GM19099 (cell line): ENCODE data around the gene MAPK12.

Experiments used
- POLR2A ChIP-seq: IDR thresholded peaks from 3 replicates; pipeline ENCODE4 v1.6.1; 2011; ENCODE audit warnings: low read depth; ENCODE audit not compliant: insufficient read length; ENCODE audit errors: extremely low read depth

Gene MAPK12

DNA sequence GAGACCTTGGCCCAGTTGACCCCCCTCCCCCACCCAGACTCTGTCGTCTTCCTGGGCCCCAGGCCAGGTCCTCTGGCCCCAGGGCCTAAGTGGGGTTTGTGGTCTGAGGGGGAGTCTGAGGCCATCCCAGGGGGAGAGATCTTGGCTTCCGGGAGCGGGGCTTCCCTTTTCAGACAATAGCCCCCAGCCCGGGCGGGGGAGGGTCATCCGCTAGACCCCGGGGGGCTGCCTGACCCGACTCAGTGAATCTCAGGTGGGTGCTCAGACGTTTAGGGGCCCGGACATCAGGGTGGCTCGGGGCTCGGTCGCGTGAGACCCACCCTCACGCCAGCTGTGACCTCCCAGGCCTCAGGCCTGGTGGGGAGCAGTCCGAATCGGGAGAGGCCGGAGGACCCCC lies 8.1 kb upstream of the MAPK12 start:
- no peak for TF ChIP-seq POLR2A

DNA sequence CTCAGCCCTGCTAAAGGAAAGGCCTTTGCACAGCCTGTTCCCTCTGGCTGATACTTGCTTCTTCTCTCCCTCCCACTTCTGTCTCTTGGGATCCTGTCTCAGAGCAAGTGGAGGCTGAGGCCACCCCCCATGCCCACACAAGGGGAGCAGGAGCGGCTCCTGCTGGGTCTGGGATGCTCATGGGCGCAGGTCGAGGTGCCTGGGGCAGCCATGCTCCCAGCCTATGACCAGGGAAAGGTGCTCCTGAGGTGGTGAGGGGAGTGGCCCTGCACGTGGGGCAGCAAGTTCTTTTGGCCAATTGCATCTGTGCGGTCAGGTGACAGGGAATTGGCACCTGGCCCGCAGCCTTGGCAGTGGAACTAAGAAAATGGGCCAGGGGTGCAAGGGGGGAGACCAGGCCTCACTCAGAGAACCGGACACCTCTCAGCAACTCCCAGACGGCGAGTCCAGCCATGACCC lies 7.2 kb upstream of the MAPK12 start:
- no peak for TF ChIP-seq POLR2A

DNA sequence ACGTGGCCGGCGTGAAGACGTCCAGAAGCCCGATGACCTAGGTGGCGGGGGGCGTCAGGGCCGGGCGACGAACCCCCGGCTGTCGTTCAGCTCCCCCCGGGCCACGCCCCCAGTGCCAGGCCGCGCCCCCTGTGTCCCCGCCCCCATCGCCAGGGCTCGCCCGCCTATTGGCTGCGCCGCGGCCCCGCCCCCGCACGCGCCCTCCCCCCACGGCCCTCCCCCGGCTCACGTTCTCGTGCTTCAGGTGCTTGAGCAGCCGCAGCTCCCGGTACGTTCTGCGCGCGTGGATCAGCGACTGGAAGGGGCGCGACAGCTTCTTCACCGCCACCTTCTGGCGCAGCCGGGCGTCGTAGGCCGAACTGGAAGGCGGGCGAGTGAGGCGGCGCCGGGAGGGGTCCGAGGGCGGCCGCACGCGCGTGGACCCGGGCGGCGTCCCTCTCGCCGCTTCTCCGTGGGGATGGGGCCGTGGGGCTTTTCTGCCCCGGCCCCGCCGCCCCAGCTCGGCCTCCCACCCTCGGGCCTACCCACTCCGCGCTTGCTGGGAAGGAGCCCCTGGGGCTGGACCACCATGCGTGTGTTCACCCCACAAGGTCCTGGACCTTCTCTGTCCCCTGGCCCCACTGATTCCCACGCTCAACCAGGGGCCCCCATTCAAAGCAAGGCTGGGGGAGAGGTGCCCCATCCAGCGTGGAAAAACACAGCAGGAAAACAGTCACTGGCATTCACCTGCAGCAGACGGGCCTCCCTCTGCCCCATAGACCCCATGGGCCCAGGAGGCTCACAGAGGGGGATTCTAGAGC lies 6.3 kb upstream of the MAPK12 start:
- TF ChIP-seq POLR2A: no peak

DNA sequence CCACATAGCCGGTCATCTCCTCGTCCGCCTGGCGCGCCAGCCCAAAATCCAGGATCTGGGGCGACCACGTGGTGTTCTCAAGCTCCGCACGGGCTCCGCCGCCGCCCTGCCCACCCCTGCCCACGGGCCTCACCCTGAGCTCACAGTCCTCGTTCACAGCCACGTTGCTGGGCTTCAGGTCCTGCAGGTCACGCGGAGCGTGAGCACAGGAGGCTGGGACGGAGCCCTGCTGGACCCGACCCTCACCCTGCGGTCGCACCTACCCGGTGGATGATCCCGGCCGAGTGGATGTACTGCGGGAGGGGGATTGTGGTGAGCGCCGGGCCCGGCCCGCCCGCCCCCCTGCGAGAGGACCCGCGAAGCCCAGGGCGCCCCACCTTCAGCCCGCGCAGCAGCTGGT lies 5.5 kb upstream of the MAPK12 start:
- TF ChIP-seq POLR2A: no peak

DNA sequence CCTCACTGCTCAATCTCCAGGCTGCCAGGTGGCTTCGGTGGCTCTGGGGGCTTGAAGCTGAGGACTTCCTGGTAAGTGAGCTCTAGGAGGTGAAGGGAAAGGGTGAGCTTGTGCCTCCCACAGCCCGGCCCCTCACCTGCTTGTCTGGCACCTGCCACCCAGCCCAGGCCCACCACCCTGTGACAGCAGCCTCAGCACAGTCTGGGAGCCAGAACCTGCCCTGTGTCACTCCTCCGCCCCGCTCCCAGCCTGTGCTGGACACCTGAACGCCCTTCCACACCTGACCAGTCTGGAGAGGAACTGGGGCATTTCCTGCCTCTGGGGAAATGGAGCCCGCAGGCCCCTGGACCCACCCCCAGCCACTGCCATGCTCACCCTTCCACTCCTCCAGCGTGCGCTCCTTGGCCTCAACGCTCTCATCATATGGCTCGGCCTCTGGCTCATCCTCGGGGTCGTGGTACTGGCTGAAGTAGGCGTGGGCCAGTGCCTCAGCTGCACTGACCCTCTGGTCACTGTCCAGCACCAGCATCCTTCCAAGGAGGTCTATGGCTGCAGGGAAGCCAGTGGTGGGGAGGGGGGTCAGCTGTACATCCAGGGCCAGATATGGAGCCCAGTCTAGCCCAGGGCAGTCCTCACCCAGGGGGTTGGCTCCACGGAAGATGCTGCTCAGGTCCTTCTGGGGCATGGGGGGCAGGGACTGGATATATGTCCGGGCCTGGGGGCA lies 3.6 kb upstream of the MAPK12 start:
- no peak for TF ChIP-seq POLR2A

DNA sequence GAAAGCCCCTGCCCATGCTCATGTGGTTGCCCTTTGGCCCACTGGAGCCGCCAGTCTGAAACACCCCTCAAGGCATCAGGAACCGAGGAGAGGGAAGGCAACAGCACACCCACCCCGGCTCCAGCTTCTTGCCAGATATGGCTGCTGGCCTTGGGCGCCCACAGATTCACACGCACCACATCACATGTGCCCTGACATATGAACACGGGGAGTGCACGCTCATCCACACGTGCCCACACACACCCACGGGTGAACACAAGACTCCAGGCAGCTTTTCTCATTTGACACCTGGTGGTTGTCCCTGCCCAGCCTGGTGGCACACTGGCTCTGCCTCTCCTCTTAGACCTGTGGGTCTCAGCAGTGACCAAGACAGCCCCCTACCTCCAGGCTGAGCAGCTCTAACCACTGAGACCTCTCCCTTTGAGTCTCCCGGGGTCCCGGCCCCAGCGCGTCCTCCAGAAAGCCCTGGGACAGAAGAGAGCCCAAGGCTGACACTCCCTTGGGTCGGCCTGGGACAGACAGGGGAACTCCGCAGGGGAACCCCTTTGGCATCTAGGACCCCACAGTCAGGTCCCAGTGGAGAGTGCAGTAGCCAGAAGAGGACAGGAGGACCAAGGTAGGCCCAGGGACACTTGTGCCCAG lies 2.7 kb upstream of the MAPK12 start:
- TF ChIP-seq POLR2A: no peak

DNA sequence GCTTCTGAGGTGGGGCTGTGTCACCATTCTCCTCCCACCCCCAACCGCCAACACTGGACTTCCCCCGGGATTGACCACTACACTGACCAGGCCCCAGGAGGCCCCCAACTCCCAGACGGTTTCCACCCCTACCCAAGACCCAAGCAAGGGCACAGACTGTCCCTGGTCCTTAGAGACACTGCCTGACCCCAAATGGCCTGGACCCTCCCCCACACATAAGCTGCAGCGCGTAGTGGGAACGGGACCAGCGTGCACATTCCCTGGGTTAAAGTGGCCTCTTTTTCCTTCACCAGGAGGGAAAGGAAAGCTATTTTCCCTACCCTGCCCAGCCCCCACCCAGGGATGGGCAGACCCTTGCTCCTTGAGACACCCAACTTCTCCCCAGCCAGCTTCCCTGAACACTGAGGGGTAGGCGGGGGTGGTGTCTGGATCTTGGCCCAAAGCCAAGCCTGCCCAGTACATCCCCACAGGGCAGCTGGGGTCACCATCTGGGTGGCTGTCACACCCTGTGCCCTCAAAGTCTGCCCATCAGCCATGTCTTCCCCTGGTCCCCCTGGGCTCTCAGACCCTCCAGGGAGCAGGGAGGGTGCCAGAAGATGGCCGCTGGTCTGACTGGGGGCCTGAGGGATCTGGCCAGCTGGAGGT lies 1.6 kb upstream of the MAPK12 start:
- TF ChIP-seq POLR2A: no peak

DNA sequence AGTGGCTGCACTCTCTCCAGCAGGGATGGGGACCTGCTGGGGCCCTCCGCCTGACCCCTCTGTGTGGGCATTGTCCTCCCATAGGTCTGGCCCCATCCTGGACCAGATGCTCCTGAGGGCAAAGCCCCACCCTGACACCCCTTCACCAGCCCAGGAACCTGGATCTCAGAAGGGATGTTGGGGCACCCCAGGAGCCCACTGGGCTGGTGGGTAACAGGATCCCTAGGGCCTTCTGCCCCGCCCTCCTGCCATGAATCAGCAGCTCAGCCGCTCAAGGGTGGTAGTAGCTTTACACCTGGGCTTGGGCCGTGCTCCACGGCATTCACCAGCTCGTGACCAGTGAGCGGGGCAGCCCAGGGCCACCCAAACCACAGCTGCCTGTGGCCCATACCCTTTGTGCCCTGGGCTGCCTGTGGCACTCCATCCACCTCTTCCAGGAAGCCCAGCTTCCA lies 1.0 kb upstream of the MAPK12 start:
- no peak for TF ChIP-seq POLR2A

DNA sequence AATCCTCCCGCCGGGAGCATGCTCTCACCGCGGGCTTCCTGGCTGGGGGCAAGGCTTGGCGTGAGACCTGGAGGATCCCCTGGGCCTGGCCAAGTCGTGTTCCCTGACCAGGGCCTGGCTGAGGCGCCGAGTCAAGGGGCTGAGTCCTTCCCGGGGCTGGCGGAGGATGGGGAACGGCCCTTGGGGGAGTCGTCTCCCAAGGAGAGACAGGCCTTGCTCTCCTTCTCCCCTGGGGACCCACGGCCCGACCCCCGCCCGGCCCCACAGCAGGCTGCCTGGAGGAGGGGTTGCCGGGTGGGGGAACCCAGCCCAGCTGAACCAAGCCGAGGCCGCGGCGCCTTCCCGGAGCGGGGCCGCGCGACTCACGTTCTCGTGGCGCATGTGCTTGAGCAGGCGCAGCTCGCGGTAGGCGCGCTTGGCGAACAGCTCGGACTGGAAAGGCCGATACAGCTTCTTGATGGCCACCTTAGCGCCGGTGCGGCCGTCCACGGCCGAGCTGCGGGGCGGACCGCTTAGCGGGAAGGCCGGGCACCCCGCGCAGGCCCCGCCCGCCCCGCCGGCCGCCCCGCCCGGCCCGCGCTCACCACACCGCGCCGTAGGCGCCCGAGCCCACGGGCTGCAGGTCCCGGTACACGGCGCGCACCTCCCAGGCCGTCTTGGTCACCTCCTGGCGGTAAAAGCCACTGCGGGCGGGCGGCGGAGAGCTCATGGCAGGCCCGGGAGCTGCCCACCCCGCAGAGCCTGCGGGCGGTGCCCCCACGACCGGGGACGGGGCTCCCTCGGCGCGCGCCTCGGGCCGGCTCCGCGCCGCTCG lies 475 bp downstream of the MAPK12 start:
- TF ChIP-seq POLR2A: peak; percentile 17

DNA sequence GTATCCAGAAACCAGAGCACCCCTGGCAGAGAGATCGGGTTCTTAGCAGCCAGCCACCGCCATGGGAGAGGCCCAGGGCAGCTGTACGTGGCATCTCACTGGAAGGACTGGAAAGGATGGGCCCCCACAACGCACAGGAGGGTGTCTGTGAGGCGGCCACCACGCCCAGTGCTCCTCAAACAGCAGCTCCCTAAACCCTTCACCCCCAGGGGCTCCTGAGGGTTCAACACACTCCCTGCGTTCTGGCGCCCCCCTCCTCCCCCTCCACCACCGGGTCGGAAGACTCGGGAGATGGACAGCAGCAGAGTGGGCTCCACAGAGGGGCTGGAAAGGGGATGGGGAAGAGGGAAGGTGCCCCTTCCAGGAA lies 1.1 kb downstream of the MAPK12 start:
- no peak for TF ChIP-seq POLR2A

DNA sequence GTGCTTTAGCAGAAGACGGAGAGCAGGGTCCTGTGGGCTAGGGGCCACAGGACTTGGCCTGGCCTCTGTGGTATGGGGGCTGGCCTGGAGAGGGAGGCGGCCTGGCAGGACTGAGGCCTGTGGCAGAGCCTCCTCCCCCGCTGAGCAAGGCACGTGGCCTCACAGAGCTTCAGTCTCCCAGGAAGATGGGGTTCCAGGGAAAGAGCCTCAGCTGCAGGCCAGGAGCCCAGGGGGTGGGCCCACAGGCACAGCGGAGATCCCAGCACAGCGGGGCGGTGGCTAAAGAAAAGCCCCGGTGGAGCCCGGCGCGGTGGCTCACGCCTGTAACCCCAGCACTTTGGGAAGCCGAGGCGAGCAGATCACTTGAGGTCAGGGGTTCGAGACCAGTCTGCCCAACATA lies 2.2 kb downstream of the MAPK12 start:
- no peak for TF ChIP-seq POLR2A

DNA sequence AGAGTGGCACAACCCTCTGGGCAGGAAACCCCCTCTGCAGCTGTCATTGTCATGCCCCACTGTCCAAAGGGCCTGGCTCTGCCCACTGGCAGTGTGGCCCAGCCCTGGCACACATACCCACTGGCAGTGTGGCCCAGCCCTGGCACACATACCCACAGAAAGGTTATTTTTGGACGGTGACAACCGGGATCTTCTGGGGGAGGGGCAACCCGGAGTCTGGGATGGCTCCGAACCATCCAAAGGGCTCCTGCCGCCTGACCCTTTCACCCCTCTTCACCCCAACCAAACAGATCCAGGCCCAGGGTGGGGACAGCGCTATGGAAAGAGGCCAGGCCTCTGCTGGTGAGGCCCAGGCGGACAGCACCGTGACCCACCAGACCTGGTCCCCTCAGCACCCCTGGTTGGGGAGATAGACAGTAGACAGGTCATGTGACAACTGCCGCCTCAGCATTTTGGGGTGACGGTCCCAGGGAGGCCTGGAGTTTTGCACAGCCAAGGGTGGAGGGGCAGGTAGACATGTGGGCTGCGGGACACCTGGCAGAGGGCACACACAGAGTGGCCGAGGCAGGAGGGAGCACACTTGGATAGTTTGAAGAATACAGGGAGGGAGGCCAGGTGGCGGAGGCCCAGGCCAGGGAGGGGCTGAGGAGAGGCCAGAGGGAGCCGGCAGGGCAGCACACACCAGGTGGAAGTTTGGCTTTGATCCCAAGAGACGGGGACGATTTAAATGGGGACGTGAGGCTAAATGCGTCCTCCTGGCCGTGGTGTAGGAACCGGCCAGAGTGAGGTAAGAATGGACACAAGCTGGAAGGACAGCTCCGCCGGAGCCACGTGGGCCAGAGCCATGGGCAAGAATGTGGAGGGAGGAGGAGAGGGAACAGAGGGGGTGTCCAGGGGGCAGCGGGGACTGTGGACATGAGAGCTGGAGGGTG lies 2.9 kb downstream of the MAPK12 start:
- TF ChIP-seq POLR2A: no peak

DNA sequence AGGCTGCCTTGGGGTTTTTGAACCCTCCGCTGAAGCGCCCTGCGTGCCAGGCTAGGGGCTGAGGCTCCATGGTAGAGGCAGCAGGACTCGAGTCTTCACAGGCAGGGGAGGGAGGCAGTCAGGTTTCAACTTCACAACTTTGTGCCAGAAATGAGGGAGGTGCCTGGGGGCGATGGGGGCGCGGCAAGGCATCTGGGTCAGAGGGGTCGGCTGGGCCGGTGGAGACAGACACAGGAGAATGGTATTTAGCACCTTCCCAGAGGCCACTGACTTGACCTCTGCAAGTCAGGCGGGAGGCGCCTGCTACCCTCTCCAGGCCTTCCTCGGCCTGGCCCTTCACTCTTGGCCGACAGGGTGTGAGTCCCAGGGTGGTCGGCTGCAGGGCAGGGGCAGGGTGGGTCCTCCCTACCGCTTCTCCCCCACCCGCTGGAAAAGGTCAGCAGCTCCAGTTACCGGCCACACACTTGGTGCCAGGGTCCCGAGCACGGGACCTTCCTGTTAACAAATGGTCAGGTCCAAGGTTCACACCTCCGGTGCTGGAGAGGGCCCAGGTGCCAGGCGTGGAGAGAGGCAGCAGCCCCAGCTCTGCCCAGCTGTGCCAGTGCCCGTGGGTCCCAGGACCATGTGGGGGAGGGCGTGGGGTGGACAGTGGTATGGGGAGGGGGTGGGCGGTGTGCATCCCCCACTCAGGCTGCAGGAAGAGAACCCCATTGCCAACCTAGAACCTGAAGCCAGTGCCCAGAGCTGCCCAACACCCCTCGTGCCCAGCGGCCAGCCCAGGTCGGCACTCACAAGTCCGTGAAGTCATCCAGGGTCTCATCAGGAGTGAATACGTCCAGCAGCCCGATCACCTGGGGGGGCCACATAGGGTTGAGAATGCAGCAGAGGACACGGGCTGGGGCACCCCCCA lies 3.8 kb downstream of the MAPK12 start:
- TF ChIP-seq POLR2A: no peak

DNA sequence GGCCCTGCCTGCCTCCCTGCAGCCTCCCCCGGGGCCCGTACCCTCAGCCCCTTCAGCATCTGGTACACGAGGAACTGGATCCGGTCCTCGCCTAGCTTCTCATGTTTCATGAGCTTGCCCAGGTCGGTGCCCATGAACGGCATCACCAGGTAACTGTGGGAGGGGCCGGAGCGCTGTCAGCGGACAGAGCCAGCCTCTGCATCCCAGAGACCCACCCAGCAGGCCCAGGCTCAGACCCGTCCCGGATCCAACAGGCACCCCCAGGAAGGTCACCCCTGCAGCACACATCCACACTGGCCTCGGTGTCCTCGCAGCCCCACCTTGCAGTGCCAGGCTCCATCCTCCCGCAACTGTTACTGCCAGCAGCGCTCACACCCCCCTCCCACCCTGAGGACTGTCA lies 4.4 kb downstream of the MAPK12 start:
- TF ChIP-seq POLR2A: no peak
